ENCODE results near the gene ATXN3L. TPM values are rescaled to one million over a fixed set of nuclear protein-coding genes. Genes with fewer than 3 reads are reported as not detected.

ATXN3L gene
- total RNA-seq, 1 donor = not detected

GRCh38 chrX:13360146-13360545 is 40.3 kb upstream of the ATXN3L start:
- no peak for TF ChIP-seq CTCF (IDR thresholded peaks at IDR 0.05; ENCODE audit: insufficient read depth, low read length)
- H3K4me3 ChIP-seq (ENCODE audit: low read depth, low read length) = no peak overlapping the region
- DNase-seq (ENCODE audit: low read depth) = no peak

- no peak for TF ChIP-seq CTCF (IDR thresholded peaks at IDR 0.05; ENCODE audit: insufficient read depth, low read length)
- peak; percentile 50 for DNase-seq (ENCODE audit: low read depth)
- H3K4me3 ChIP-seq (ENCODE audit: low read depth, low read length) = no peak overlapping the region
Observed at GRCh38 chrX:13357925-13358324, 38.1 kb upstream of the ATXN3L start.

GRCh38 chrX:13346646-13347045 is 26.8 kb upstream of the ATXN3L start:
- no peak for TF ChIP-seq CTCF (IDR thresholded peaks at IDR 0.05; ENCODE audit: insufficient read depth, low read length)
- H3K4me3 ChIP-seq (ENCODE audit: low read depth, low read length) = no peak overlapping the region
- DNase-seq (ENCODE audit: low read depth) = no peak

GRCh38 chrX:13345438-13345837 is 25.6 kb upstream of the ATXN3L start:
- no peak overlapping the region for H3K4me3 ChIP-seq (ENCODE audit: low read depth, low read length)
- no peak for DNase-seq (ENCODE audit: low read depth)
- TF ChIP-seq CTCF (IDR thresholded peaks at IDR 0.05; ENCODE audit: insufficient read depth, low read length) = no peak

GRCh38 chrX:13345037-13345436 is 25.2 kb upstream of the ATXN3L start:
- H3K4me3 ChIP-seq (ENCODE audit: low read depth, low read length) = no peak overlapping the region
- no peak for TF ChIP-seq CTCF (IDR thresholded peaks at IDR 0.05; ENCODE audit: insufficient read depth, low read length)
- no peak for DNase-seq (ENCODE audit: low read depth)

- DNase-seq (ENCODE audit: low read depth) = peak; percentile 27
- no peak overlapping the region for H3K4me3 ChIP-seq (ENCODE audit: low read depth, low read length)
- TF ChIP-seq CTCF (IDR thresholded peaks at IDR 0.05; ENCODE audit: insufficient read depth, low read length) = peak; percentile 8
Observed at GRCh38 chrX:13341491-13342101, 21.7 kb upstream of the ATXN3L start.
